Upper lobe of left lung (tissue), 4 donors: Measurements from ENCODE around the gene AKIP1.

Experiments used
- EP300 ChIP-seq, 4 donors: sonication (generic); formaldehyde crosslinking; IDR thresholded peaks; one replicate each; pipeline ENCODE4 v1.5.1; 2017; ENCODE audit warnings: antibody characterized with exemption in 4 of 4, control low read depth in 2 of 4
- POLR2A ChIP-seq, 4 donors: fragments of 450-650 bp; IDR thresholded peaks; one replicate each; pipeline ENCODE4 v1.5.1; 2016 to 2017; ENCODE audit warnings: antibody characterized with exemption in 4 of 4, mild to moderate bottlenecking in 2 of 4
- POLR2AphosphoS5 ChIP-seq, 2 donors: sonication (generic); formaldehyde crosslinking; IDR thresholded peaks; one replicate each; pipeline ENCODE4 v1.5.1; 2017; ENCODE audit warnings: antibody characterized with exemption in 2 of 2
- TF ChIP-seq, protein P1 (sequence below), 6 experiments: fragments of 450-650 bp in 4 of 6; fragments of 200-600 bp in 2 of 6; sonication (generic) in 2 of 6; IDR thresholded peaks; one replicate each; pipeline ENCODE4 v1.5.1; 2016 to 2019; ENCODE audit warnings: antibody characterized with exemption in 6 of 6

DNA sequence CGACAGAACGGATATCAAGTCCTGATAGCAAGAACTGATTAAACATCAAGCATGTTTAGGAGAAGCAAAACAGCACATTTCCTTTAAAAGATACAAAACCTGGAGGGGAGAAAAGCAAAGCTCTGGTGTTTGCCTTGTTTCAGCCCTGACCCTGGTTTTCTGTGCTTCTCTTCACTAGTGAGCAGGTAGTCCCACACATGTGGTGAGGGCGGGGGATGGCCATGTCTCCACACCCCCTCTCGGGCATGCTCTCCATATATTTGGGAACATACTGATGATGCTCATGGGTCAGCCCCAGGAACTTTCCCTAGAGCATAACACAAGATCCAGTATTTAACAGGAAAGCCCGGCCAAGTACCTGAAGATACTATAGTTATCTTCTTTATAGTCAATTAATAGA lies 11.7 kb downstream of the AKIP1 start:
- TF ChIP-seq, protein P1, sequence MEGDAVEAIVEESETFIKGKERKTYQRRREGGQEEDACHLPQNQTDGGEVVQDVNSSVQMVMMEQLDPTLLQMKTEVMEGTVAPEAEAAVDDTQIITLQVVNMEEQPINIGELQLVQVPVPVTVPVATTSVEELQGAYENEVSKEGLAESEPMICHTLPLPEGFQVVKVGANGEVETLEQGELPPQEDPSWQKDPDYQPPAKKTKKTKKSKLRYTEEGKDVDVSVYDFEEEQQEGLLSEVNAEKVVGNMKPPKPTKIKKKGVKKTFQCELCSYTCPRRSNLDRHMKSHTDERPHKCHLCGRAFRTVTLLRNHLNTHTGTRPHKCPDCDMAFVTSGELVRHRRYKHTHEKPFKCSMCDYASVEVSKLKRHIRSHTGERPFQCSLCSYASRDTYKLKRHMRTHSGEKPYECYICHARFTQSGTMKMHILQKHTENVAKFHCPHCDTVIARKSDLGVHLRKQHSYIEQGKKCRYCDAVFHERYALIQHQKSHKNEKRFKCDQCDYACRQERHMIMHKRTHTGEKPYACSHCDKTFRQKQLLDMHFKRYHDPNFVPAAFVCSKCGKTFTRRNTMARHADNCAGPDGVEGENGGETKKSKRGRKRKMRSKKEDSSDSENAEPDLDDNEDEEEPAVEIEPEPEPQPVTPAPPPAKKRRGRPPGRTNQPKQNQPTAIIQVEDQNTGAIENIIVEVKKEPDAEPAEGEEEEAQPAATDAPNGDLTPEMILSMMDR (IDR thresholded peaks at IDR 0.05) = no peak
- TF ChIP-seq POLR2A (IDR thresholded peaks at IDR 0.05) (no peak), POLR2AphosphoS5 (IDR thresholded peaks at IDR 0.05) (no peak), EP300 (IDR thresholded peaks at IDR 0.05) (no peak)
